Sigmoid colon (tissue), 4 donors: ENCODE measurements around the gene NEURL2.

Experiments
- EP300 ChIP-seq, 4 donors: sonication (generic); formaldehyde crosslinking; IDR thresholded peaks; one replicate each; pipeline ENCODE4 v1.6.1; 2017; ENCODE audit warnings: antibody characterized with exemption in 4 of 4
- POLR2A ChIP-seq, 2 donors: fragments of 450-650 bp; IDR thresholded peaks; one replicate each; pipeline ENCODE4 v1.6.1; 2016; ENCODE audit warnings: antibody characterized with exemption in 2 of 2, mild to moderate bottlenecking in 2 of 2, moderate library complexity in 2 of 2
- TF ChIP-seq, protein P1 (sequence below), 4 experiments: fragments of 450-650 bp in 3 of 4; fragments of 200-600 bp in 1 of 4; IDR thresholded peaks; one replicate each; pipeline ENCODE4 v1.5.1; 2016 to 2019; ENCODE audit warnings: antibody characterized with exemption in 4 of 4, mild to moderate bottlenecking in 3 of 4, moderate library complexity in 2 of 4

DNA sequence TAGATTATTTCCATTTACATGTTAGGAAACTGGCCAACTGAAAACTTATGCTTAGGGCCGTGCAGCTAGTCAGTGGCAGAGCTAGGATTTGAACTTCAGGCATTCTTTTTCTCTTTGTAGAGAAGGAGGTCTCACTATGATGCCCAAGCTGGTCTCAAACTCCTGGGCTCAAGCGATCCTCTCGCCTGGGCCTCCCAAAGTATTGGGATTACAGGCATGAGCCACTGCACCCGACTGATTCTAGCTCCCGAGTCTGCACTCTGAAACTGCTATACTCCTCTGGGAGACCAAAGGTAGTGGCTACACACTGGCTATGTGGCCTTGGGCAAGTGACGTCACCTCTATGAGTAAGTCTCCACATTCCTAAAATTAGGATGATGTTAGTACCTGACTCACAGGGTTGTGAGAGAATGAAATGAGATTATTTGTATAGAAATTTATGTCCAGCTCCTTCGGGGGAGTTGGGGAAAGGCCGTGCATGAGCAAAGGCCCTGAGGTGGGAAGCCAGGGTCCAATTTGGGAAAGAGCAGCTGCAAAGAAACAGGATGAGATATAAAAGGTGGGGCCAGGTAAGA lies 14.6 kb upstream of the NEURL2 start:
- TF ChIP-seq POLR2A (IDR thresholded peaks at IDR 0.05) (no peak), EP300 (IDR thresholded peaks at IDR 0.05) (no peak)
- TF ChIP-seq, protein P1, sequence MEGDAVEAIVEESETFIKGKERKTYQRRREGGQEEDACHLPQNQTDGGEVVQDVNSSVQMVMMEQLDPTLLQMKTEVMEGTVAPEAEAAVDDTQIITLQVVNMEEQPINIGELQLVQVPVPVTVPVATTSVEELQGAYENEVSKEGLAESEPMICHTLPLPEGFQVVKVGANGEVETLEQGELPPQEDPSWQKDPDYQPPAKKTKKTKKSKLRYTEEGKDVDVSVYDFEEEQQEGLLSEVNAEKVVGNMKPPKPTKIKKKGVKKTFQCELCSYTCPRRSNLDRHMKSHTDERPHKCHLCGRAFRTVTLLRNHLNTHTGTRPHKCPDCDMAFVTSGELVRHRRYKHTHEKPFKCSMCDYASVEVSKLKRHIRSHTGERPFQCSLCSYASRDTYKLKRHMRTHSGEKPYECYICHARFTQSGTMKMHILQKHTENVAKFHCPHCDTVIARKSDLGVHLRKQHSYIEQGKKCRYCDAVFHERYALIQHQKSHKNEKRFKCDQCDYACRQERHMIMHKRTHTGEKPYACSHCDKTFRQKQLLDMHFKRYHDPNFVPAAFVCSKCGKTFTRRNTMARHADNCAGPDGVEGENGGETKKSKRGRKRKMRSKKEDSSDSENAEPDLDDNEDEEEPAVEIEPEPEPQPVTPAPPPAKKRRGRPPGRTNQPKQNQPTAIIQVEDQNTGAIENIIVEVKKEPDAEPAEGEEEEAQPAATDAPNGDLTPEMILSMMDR (IDR thresholded peaks at IDR 0.05), result no peak
